ENCODE results near the gene MMP24. TPM values are rescaled to one million over a fixed set of nuclear protein-coding genes. Genes with fewer than 3 reads are reported as not detected.
A peak's percentile ranks its signal among the peaks of the same experiment; 100 is the strongest.

MMP24 gene
- total RNA-seq, 1 donor from 2014 or later = not detected

DNA sequence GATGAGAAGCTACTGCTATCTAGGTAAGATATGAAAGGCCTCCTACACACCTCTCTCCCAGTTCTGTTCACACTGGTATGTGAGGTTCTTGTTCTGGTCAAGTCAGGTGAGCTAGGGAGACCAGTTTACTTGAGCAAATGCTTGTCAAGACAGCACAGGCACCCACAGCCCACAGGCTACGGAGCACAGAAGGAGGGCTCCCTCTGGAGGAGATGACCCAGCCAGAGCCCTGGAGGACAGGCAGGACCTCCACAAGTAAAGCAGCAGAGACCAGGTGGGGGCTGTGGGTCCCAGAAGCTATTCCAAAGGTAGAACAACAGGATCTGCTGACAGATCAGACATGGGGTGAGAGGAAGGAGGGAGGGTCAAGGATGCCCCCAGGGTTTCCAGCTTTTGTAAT, 38.3 kb downstream of the MMP24 start:
- Histone ChIP-seq H3K4me1 (peaks cover 6 to 28% of the 10 kb centered on the region in 2 donors), H3K27me3 (no peaks in the 10 kb centered on the region), H3K9me3 (no peaks in the 10 kb centered on the region), H3K27ac (peak overlapping the region; percentile 27 to 84), H3K4me3 (no peak overlapping the region), H3K36me3 (peaks cover 12 to 17% of the 10 kb centered on the region in 2 donors)
- TF ChIP-seq, protein P1, sequence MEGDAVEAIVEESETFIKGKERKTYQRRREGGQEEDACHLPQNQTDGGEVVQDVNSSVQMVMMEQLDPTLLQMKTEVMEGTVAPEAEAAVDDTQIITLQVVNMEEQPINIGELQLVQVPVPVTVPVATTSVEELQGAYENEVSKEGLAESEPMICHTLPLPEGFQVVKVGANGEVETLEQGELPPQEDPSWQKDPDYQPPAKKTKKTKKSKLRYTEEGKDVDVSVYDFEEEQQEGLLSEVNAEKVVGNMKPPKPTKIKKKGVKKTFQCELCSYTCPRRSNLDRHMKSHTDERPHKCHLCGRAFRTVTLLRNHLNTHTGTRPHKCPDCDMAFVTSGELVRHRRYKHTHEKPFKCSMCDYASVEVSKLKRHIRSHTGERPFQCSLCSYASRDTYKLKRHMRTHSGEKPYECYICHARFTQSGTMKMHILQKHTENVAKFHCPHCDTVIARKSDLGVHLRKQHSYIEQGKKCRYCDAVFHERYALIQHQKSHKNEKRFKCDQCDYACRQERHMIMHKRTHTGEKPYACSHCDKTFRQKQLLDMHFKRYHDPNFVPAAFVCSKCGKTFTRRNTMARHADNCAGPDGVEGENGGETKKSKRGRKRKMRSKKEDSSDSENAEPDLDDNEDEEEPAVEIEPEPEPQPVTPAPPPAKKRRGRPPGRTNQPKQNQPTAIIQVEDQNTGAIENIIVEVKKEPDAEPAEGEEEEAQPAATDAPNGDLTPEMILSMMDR (IDR thresholded peaks at IDR 0.05) = no peak
- no peak for DNase-seq (ENCODE audit: low spot score in 2 of 2)
- intact Hi-C loops (cut with DNase I) = loop anchor here (5.0 kb wide), 1 partner anchor 57 kb away; no protein-coding TSS in a partner anchor

DNA sequence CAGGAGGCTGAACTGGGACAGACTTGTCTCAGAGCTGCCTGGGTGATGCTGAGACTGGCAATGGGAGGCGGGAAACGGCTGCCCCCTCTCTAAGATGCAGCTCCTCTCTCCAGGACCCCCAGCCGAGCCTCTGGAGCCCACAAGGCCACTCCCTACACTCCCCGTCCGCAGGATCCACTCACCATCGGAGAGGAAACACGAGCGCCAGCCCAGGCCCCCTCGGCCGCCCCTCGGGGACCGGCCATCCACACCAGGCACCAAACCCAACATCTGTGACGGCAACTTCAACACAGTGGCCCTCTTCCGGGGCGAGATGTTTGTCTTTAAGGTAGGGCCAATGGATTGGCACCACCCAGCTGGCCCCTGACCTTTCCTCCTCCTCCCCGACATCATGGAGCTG, 40.6 kb downstream of the MMP24 start:
- TF ChIP-seq, protein P1 (IDR thresholded peaks at IDR 0.05) = no peak
- no peak for DNase-seq (ENCODE audit: low spot score in 2 of 2)
- Histone ChIP-seq H3K9me3 (no peaks in the 10 kb centered on the region), H3K36me3 (peaks cover 26 to 32% of the 10 kb centered on the region in 2 donors), H3K4me1 (peaks cover 6 to 18% of the 10 kb centered on the region in 2 donors), H3K4me3 (no peak overlapping the region), H3K27ac (no peak overlapping the region), H3K27me3 (no peaks in the 10 kb centered on the region)
- intact Hi-C loops (cut with DNase I) = loop anchor here (5.0 kb wide), 1 partner anchor 60 kb away; no protein-coding TSS in a partner anchor

DNA sequence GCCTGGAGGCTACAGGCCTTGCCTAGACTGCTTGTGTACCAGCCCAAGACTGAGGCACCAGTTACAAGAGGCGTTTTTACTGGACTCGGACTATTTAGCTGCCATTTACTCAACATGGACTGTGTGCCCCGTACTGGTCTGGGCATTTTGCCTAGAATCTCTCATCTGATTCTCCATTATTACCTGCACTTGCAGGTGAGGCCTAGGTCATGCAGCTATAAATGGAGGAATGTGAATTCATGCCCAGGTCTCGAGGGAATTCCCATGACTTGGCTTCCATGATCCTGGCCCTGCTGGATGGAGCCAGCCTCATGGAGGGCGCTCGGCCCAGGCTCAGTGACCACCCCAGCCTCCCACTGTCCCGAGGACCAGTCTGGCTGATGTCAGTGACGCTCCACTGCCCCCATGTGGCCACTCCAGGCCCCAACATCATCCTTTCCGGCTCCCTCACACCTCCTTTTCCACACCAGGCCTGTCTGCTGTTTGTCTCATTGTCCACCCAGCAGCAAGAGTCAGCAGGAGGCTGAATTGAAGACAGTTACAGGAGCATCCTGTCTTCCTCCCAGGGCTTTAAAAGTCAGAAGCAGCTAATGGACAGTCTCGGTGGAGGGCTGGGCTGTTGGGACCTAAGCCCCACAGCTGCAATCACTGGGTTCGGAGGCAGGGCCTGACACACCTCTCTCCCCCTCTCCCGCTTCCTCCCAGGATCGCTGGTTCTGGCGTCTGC, 42.7 kb downstream of the MMP24 start:
- H3K9me3 ChIP-seq = no peaks in the 10 kb centered on the region
- H3K4me1 ChIP-seq = peaks cover 0 to 8% of the 10 kb centered on the region in 2 donors
- DNase-seq (ENCODE audit: low spot score in 2 of 2) = peak in 1 of 2 donors; percentile 79
- no peak overlapping the region for H3K27ac ChIP-seq
- H3K4me3 ChIP-seq = no peak overlapping the region
- TF ChIP-seq, protein P1 (IDR thresholded peaks at IDR 0.05) = peak; percentile 51 to 75 (median 73)
- no peaks in the 10 kb centered on the region for H3K27me3 ChIP-seq
- peaks cover 26 to 35% of the 10 kb centered on the region in 2 donors for H3K36me3 ChIP-seq
- intact Hi-C loops (cut with DNase I) = loop anchor here (2.0 to 5.0 kb wide), 2 partner anchors 62 to 122 kb away; partner anchors contain the start of gene EDEM2

DNA sequence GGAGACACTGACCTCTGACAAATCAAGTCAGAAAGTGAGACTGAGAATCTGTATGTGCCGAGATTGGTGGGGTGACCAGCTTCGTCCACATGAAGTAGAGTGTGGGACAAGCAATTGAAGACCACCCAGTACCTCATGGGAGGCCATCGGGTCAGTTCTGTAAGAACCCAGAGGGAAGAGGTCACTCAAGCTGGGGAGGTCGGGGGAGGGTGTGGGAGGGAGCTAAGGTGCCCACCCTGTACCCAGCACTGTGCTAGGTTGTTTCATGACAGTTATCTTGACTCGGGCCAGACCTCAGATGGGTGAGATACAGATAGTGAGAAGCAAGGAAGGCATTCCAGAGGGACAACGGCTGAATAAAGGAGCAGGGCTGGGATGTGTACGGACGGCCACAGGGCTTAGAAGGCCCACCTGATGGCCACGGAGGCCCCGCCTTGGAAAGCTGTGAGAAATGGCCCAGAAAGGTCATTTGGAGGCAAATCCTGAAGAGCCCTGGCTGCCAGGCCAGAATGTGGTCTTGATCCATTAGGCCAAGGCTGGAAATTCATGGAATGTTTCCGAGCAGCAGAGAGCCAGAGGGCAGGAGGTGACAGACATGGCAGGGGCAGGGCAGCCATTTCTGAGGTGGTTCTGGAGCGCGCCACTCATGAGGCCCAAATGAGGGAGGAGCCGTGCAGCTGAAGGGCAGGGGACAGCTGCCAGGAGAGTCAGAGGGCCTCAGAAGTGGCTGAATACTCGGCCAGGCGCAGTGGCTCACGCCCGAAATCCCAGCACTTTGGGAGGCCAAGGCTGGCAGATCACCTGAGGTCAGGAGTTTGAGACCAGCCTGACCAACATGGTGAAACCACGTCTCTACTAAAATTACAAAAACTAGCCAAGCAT, 43.8 kb downstream of the MMP24 start:
- Histone ChIP-seq H3K4me1 (peaks cover 0 to 7% of the 10 kb centered on the region in 2 donors), H3K9me3 (no peaks in the 10 kb centered on the region), H3K36me3 (peaks cover 26 to 35% of the 10 kb centered on the region in 2 donors), H3K4me3 (no peak overlapping the region), H3K27ac (no peak overlapping the region), H3K27me3 (no peaks in the 10 kb centered on the region)
- intact Hi-C loops (cut with DNase I) = no loop called here
- no peak for DNase-seq (ENCODE audit: low spot score in 2 of 2)
- TF ChIP-seq, protein P1 (IDR thresholded peaks at IDR 0.05) = no peak

DNA sequence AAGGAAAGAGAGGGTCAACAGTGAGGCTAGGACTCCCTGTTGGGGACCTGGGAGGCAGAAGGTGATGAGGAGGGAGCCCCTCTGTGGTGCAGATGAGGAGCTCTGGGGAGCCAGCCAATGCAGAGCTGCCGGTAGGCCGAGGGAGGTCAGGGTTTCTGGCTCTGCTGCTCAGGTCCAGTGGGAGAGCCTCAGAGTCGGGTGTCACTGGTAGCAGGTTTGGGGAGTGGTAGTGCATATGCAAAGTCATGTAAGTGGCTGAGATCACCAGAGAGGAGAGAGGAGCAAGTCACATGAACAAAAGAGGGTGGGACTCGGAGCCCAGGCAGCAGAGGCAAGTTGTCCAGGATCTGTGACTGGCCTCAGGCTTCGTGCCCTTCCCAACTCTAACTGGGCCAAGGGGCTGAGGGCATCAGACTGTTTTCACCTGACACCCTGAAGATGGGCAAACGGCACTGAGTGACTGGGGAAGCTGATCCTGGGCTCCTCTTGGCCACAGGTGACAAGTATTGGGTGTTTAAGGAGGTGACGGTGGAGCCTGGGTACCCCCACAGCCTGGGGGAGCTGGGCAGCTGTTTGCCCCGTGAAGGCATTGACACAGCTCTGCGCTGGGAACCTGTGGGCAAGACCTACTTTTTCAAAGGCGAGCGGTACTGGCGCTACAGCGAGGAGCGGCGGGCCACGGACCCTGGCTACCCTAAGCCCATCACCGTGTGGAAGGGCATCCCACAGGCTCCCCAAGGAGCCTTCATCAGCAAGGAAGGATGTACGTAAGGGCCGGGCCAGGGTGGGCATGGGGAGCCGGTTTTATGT, 44.8 kb downstream of the MMP24 start:
- Histone ChIP-seq H3K27ac (no peak overlapping the region), H3K4me1 (peaks cover 2 to 12% of the 10 kb centered on the region in 2 donors), H3K27me3 (no peaks in the 10 kb centered on the region), H3K9me3 (no peaks in the 10 kb centered on the region), H3K36me3 (peaks cover 24 to 35% of the 10 kb centered on the region in 2 donors), H3K4me3 (no peak overlapping the region)
- TF ChIP-seq, protein P1 (IDR thresholded peaks at IDR 0.05) = no peak
- intact Hi-C loops (cut with DNase I) = no loop called here
- DNase-seq (ENCODE audit: low spot score in 2 of 2) = no peak

Measured in ascending aorta (tissue), 2 donors.